PFSK-1 (cell line): ENCODE results near the gene CDKN2B-AS1.

Experiments
- FOXP2 ChIP-seq: optimal IDR thresholded peaks from 2 replicates; pipeline ENCODE3; 2011; ENCODE audit warnings: borderline replicate concordance, control low read depth, inconsistent platforms; ENCODE audit not compliant: insufficient read depth; ENCODE audit errors: extremely low read length, extremely low read depth
- POLR2AphosphoS5 ChIP-seq: IDR thresholded peaks from 2 replicates; pipeline ENCODE4 v1.6.1; 2012; ENCODE audit warnings: low read depth, mild to moderate bottlenecking, control low read depth, low read length, moderate library complexity
- SIN3A ChIP-seq: IDR thresholded peaks from 2 replicates; pipeline ENCODE4 v1.6.1; 2012; ENCODE audit warnings: mild to moderate bottlenecking, low read length, moderate library complexity, borderline replicate concordance; ENCODE audit not compliant: insufficient read depth
- TAF1 ChIP-seq: IDR thresholded peaks from 2 replicates; pipeline ENCODE4 v1.6.1; 2012; ENCODE audit warnings: low read length, control low read depth, borderline replicate concordance; ENCODE audit not compliant: insufficient read depth
- TF ChIP-seq, protein P1 (sequence below), 2 experiments: IDR thresholded peaks; 2 replicates each; pipeline versions ENCODE4 v1.6.1 to v1.8.0; 2011 to 2012; ENCODE audit warnings: low read depth in 2 of 2, low read length in 2 of 2, control low read depth in 1 of 2, inconsistent platforms in 1 of 2, mild to moderate bottlenecking in 1 of 2, moderate library complexity in 1 of 2; ENCODE audit not compliant: insufficient read depth in 1 of 2

DNA sequence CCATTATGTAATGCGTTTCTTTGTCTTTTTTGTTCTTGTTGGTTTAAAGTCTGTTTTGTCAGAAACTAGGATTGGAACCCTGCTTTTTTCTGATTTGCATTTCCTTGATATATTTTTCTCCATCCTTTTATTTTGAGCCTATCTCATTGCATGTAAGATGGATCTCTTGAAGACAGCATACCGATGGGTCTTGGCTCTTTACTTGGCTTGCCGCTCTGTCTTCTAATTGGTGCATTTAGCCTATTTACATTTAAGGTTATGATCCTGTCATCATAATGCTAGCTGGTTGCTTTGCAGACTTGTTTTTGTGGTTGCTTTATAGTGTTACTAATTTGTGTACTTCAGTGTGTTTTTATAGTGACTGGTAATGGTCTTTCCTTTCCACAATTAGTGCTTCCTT, 27.8 kb downstream of the CDKN2B-AS1 start:
- TF ChIP-seq, protein P1, sequence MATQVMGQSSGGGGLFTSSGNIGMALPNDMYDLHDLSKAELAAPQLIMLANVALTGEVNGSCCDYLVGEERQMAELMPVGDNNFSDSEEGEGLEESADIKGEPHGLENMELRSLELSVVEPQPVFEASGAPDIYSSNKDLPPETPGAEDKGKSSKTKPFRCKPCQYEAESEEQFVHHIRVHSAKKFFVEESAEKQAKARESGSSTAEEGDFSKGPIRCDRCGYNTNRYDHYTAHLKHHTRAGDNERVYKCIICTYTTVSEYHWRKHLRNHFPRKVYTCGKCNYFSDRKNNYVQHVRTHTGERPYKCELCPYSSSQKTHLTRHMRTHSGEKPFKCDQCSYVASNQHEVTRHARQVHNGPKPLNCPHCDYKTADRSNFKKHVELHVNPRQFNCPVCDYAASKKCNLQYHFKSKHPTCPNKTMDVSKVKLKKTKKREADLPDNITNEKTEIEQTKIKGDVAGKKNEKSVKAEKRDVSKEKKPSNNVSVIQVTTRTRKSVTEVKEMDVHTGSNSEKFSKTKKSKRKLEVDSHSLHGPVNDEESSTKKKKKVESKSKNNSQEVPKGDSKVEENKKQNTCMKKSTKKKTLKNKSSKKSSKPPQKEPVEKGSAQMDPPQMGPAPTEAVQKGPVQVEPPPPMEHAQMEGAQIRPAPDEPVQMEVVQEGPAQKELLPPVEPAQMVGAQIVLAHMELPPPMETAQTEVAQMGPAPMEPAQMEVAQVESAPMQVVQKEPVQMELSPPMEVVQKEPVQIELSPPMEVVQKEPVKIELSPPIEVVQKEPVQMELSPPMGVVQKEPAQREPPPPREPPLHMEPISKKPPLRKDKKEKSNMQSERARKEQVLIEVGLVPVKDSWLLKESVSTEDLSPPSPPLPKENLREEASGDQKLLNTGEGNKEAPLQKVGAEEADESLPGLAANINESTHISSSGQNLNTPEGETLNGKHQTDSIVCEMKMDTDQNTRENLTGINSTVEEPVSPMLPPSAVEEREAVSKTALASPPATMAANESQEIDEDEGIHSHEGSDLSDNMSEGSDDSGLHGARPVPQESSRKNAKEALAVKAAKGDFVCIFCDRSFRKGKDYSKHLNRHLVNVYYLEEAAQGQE (IDR thresholded peaks at IDR 0.05; ENCODE audit: insufficient read depth in 1 of 2, low read depth in 2 of 2, low read length in 2 of 2): no peak
- TF ChIP-seq TAF1 (no peak), SIN3A (no peak), POLR2AphosphoS5 (no peak), FOXP2 (no peak)
